ENCODE data around the gene C17orf107.
A peak's percentile ranks its signal among the peaks of the same experiment; 100 is the strongest.

Gene C17orf107

GRCh38 chr17:4935650-4936049, 36.3 kb downstream of the C17orf107 start:
- Histone ChIP-seq H3K9me3 (ENCODE audit: control insufficient read depth, low read length) (no peaks in the 10 kb centered on the region), H3K36me3 (ENCODE audit: control insufficient read depth, insufficient read depth, low read length) (peaks cover 9% of the 10 kb centered on the region)

GRCh38 chr17:4936436-4936835, 37.1 kb downstream of the C17orf107 start:
- Histone ChIP-seq H3K4me1 (ENCODE audit: control insufficient read depth, insufficient read depth, low read length) (peaks cover 14% of the 10 kb centered on the region), H3K27me3 (ENCODE audit: control insufficient read depth, insufficient read depth, low read length, poor library complexity, severe bottlenecking) (no peaks in the 10 kb centered on the region), H3K4me3 (ENCODE audit: insufficient read depth, low read depth, low read length) (no peak overlapping the region), H3K27ac (ENCODE audit: insufficient read depth, low read depth, low read length, poor library complexity, severe bottlenecking) (no peak overlapping the region), H3K36me3 (ENCODE audit: control insufficient read depth, insufficient read depth, low read length) (peaks cover 9% of the 10 kb centered on the region), H3K9me3 (ENCODE audit: control insufficient read depth, low read length) (no peaks in the 10 kb centered on the region)
- WGBS, 2 experiments = 95 to 97% methylated on average over 3 of the region's 3 CpGs

More at GRCh38 chr17:4935650-4936049, 36.3 kb downstream of the C17orf107 start:
- no peak overlapping the region for H3K4me3 ChIP-seq (ENCODE audit: insufficient read depth, low read depth, low read length)
- H3K4me1 ChIP-seq (ENCODE audit: control insufficient read depth, insufficient read depth, low read length) = peaks cover 8% of the 10 kb centered on the region
- no peaks in the 10 kb centered on the region for H3K27me3 ChIP-seq (ENCODE audit: control insufficient read depth, insufficient read depth, low read length, poor library complexity, severe bottlenecking)
- H3K27ac ChIP-seq (ENCODE audit: insufficient read depth, low read depth, low read length, poor library complexity, severe bottlenecking) = no peak overlapping the region

GRCh38 chr17:4937553-4937952, 38.2 kb downstream of the C17orf107 start:
- WGBS, 2 experiments = 95 to 96% methylated on average over 16 of the region's 16 CpGs
- H3K27me3 ChIP-seq (ENCODE audit: control insufficient read depth, insufficient read depth, low read length, poor library complexity, severe bottlenecking) = no peaks in the 10 kb centered on the region
- no peak overlapping the region for H3K4me3 ChIP-seq (ENCODE audit: insufficient read depth, low read depth, low read length)
- H3K27ac ChIP-seq (ENCODE audit: insufficient read depth, low read depth, low read length, poor library complexity, severe bottlenecking) = no peak overlapping the region
- H3K9me3 ChIP-seq (ENCODE audit: control insufficient read depth, low read length) = no peaks in the 10 kb centered on the region
- peaks cover 15% of the 10 kb centered on the region for H3K36me3 ChIP-seq (ENCODE audit: control insufficient read depth, insufficient read depth, low read length)
- peaks cover 15% of the 10 kb centered on the region for H3K4me1 ChIP-seq (ENCODE audit: control insufficient read depth, insufficient read depth, low read length)

GRCh38 chr17:4938069-4938491, 38.7 kb downstream of the C17orf107 start:
- Histone ChIP-seq H3K4me3 (ENCODE audit: insufficient read depth, low read depth, low read length) (no peak overlapping the region), H3K27ac (ENCODE audit: insufficient read depth, low read depth, low read length, poor library complexity, severe bottlenecking) (no peak overlapping the region), H3K4me1 (ENCODE audit: control insufficient read depth, insufficient read depth, low read length) (peaks cover 15% of the 10 kb centered on the region), H3K36me3 (ENCODE audit: control insufficient read depth, insufficient read depth, low read length) (peaks cover 20% of the 10 kb centered on the region), H3K27me3 (ENCODE audit: control insufficient read depth, insufficient read depth, low read length, poor library complexity, severe bottlenecking) (no peaks in the 10 kb centered on the region), H3K9me3 (ENCODE audit: control insufficient read depth, low read length) (no peaks in the 10 kb centered on the region)
- WGBS, 2 experiments = 94 to 97% methylated on average over 11 of the region's 11 CpGs

GRCh38 chr17:4938688-4939545, 39.6 kb downstream of the C17orf107 start:
- Histone ChIP-seq H3K27ac (ENCODE audit: insufficient read depth, low read depth, low read length, poor library complexity, severe bottlenecking) (peak overlapping the region; percentile 89), H3K9me3 (ENCODE audit: control insufficient read depth, low read length) (no peaks in the 10 kb centered on the region), H3K4me3 (ENCODE audit: insufficient read depth, low read depth, low read length) (peak overlapping the region; percentile 92), H3K27me3 (ENCODE audit: control insufficient read depth, insufficient read depth, low read length, poor library complexity, severe bottlenecking) (no peaks in the 10 kb centered on the region), H3K4me1 (ENCODE audit: control insufficient read depth, insufficient read depth, low read length) (peaks cover 15% of the 10 kb centered on the region), H3K36me3 (ENCODE audit: control insufficient read depth, insufficient read depth, low read length) (peaks cover 26% of the 10 kb centered on the region)
- 73 to 75% methylated on average over 19 of the region's 19 CpGs for WGBS, 2 experiments

GRCh38 chr17:4939546-4939795, 40.1 kb downstream of the C17orf107 start:
- peaks cover 15% of the 10 kb centered on the region for H3K4me1 ChIP-seq (ENCODE audit: control insufficient read depth, insufficient read depth, low read length)
- peaks cover 26% of the 10 kb centered on the region for H3K36me3 ChIP-seq (ENCODE audit: control insufficient read depth, insufficient read depth, low read length)
- H3K4me3 ChIP-seq (ENCODE audit: insufficient read depth, low read depth, low read length) = peak overlapping the region; percentile 92
- peak overlapping the region; percentile 89 for H3K27ac ChIP-seq (ENCODE audit: insufficient read depth, low read depth, low read length, poor library complexity, severe bottlenecking)
- H3K27me3 ChIP-seq (ENCODE audit: control insufficient read depth, insufficient read depth, low read length, poor library complexity, severe bottlenecking) = no peaks in the 10 kb centered on the region
- H3K9me3 ChIP-seq (ENCODE audit: control insufficient read depth, low read length) = no peaks in the 10 kb centered on the region
- 0 to 1% methylated on average over 16 of the region's 16 CpGs for WGBS, 2 experiments

GRCh38 chr17:4939796-4940554, 40.6 kb downstream of the C17orf107 start, which contains the start of the genes RNF167 and SLC25A11:
RNF167 (plus strand) TSS chr17:4940268; CDS start chr17:4940910, 642 bp downstream.
SLC25A11 (minus strand) TSS chr17:4940046; CDS start chr17:4939910, 136 bp downstream.
- no peaks in the 10 kb centered on the region for H3K27me3 ChIP-seq (ENCODE audit: control insufficient read depth, insufficient read depth, low read length, poor library complexity, severe bottlenecking)
- peak within 1 kb of the TSS; percentile 89 for H3K27ac ChIP-seq (ENCODE audit: insufficient read depth, low read depth, low read length, poor library complexity, severe bottlenecking)
- peaks cover 15% of the 10 kb centered on the region for H3K4me1 ChIP-seq (ENCODE audit: control insufficient read depth, insufficient read depth, low read length)
- WGBS, 2 experiments = 0% methylated on average over 72 of the region's 72 CpGs
- peaks cover 31% of the 10 kb centered on the region for H3K36me3 ChIP-seq (ENCODE audit: control insufficient read depth, insufficient read depth, low read length)
- peak within 1 kb of the TSS; percentile 92 for H3K4me3 ChIP-seq (ENCODE audit: insufficient read depth, low read depth, low read length)
- no peaks in the 10 kb centered on the region for H3K9me3 ChIP-seq (ENCODE audit: control insufficient read depth, low read length)

- Histone ChIP-seq H3K27me3 (ENCODE audit: control insufficient read depth, insufficient read depth, low read length, poor library complexity, severe bottlenecking) (no peaks in the 10 kb centered on the region), H3K9me3 (ENCODE audit: control insufficient read depth, low read length) (no peaks in the 10 kb centered on the region), H3K36me3 (ENCODE audit: control insufficient read depth, insufficient read depth, low read length) (peaks cover 38% of the 10 kb centered on the region), H3K27ac (ENCODE audit: insufficient read depth, low read depth, low read length, poor library complexity, severe bottlenecking) (peak overlapping the region; percentile 89), H3K4me3 (ENCODE audit: insufficient read depth, low read depth, low read length) (peak overlapping the region; percentile 92), H3K4me1 (ENCODE audit: control insufficient read depth, insufficient read depth, low read length) (peaks cover 15% of the 10 kb centered on the region)
- 2% methylated on average over 29 of the region's 29 CpGs for WGBS, 2 experiments
Measured at GRCh38 chr17:4940555-4941318, 41.4 kb downstream of the C17orf107 start.

- peaks cover 17% of the 10 kb centered on the region for H3K4me1 ChIP-seq (ENCODE audit: control insufficient read depth, insufficient read depth, low read length)
- no peaks in the 10 kb centered on the region for H3K27me3 ChIP-seq (ENCODE audit: control insufficient read depth, insufficient read depth, low read length, poor library complexity, severe bottlenecking)
- no peaks in the 10 kb centered on the region for H3K9me3 ChIP-seq (ENCODE audit: control insufficient read depth, low read length)
- 82 to 84% methylated on average over 4 of the region's 4 CpGs for WGBS, 2 experiments
- H3K4me3 ChIP-seq (ENCODE audit: insufficient read depth, low read depth, low read length) = peak overlapping the region; percentile 92
- H3K27ac ChIP-seq (ENCODE audit: insufficient read depth, low read depth, low read length, poor library complexity, severe bottlenecking) = no peak overlapping the region
- H3K36me3 ChIP-seq (ENCODE audit: control insufficient read depth, insufficient read depth, low read length) = peaks cover 38% of the 10 kb centered on the region
Measured at GRCh38 chr17:4941319-4941610, 41.9 kb downstream of the C17orf107 start.
